Liver (tissue), 3 donors: ENCODE measurements around the gene NTMT2.

Source experiments
- CTCF ChIP-seq: fragments of 150-350 bp; IDR thresholded peaks from 2 replicates; pipeline ENCODE4 v1.5.1; 2017; ENCODE audit warnings: improper control_type of control experiment, low read depth, low read length; ENCODE audit not compliant: missing input control
- EGR1 ChIP-seq, 2 donors: IDR thresholded peaks; 2 replicates each; pipeline ENCODE4 v1.6.1; 2016 to 2018; ENCODE audit warnings: antibody characterized with exemption in 2 of 2, low read depth in 2 of 2
- HNF4G ChIP-seq: IDR thresholded peaks from 2 replicates; pipeline ENCODE4 v1.6.1; 2016; ENCODE audit warnings: antibody characterized with exemption
- JUND ChIP-seq, 2 donors: IDR thresholded peaks; 2 replicates each; pipeline ENCODE4 v1.6.1; 2016; ENCODE audit warnings: antibody characterized with exemption in 2 of 2
- MAX ChIP-seq: IDR thresholded peaks from 2 replicates; pipeline ENCODE4 v1.6.1; 2016; ENCODE audit warnings: antibody characterized with exemption
- RAD21 ChIP-seq, 2 donors: IDR thresholded peaks; 2 replicates each; pipeline ENCODE4 v1.6.1; 2016; ENCODE audit warnings: antibody characterized with exemption in 2 of 2, mild to moderate bottlenecking in 2 of 2
- TAF1 ChIP-seq: conservative IDR thresholded peaks from 2 replicates; pipeline ENCODE4 v1.6.1; 2016; ENCODE audit warnings: antibody characterized with exemption, mild to moderate bottlenecking
- YY1 ChIP-seq: IDR thresholded peaks from 2 replicates; pipeline ENCODE4 v1.6.1; 2016; ENCODE audit warnings: antibody characterized with exemption, mild to moderate bottlenecking
- ZBTB33 ChIP-seq: IDR thresholded peaks from 2 replicates; pipeline ENCODE4 v1.6.1; 2016; ENCODE audit warnings: antibody characterized with exemption
- donor health status: healthy.
- donor health status: healthy.

- no peak for TF ChIP-seq CTCF
- no peak for TF ChIP-seq MAX
- no peak for TF ChIP-seq TAF1
- no peak for TF ChIP-seq EGR1 (IDR thresholded peaks at IDR 0.05; ENCODE audit: low read depth in 2 of 2)
- TF ChIP-seq ZBTB33: no peak
- no peak for TF ChIP-seq RAD21 (IDR thresholded peaks at IDR 0.05)
- TF ChIP-seq JUND (IDR thresholded peaks at IDR 0.05): no peak
- no peak for TF ChIP-seq YY1
- TF ChIP-seq HNF4G: no peak
Measured at GRCh38 chr1:170215072-170215885, 69.5 kb downstream of the NTMT2 start.
